HG02840 (cell line): ENCODE results near the gene IYD.

ENCODE experiments used
- ATAC-seq: cut with Tn5 transposase; IDR thresholded peaks from one replicate; pipeline ENCODE4 v1.9.1; 2021; ENCODE audit warnings: mild to moderate bottlenecking, moderate library complexity, moderate number of reproducible peaks; ENCODE audit not compliant: unreplicated experiment, low FRiP score

The IYD gene

DNA sequence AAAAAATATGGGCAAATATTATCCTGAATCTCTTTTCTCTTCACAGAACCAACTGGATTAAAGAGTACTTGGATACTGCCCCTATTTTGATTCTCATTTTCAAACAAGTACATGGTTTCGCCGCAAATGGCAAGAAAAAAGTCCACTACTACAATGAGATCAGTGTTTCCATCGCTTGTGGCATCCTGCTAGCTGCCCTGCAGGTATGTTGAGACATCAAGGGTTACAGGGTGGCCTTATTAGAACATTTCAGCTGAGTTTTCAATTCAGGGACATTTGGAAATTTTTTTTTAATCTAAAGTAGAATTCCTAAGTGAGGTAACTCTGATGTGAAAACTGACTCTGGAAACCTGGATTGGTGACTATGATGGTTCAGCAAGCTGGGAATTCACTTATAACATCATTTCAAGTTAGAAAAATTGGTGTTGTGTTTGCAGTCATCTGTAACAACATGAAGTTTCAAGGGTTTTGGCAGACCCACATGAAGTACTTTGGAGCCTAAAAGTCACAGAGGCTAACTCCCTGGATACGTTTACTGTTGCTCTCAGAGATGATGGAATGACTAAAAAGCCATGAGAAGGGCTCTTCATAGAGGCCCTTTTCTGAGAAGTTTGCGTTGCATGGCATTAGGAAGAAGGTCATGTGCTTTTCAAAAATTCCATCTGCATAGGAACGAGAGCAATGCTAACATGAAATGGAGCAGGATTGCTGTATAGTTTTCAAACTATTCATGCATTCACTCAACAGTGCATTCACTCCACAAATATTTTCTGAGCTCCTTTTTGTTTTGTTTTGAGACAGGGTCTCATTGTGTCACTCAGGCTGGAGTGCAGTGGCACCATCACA lies 25.5 kb downstream of the IYD start:
- no peak for ATAC-seq

DNA sequence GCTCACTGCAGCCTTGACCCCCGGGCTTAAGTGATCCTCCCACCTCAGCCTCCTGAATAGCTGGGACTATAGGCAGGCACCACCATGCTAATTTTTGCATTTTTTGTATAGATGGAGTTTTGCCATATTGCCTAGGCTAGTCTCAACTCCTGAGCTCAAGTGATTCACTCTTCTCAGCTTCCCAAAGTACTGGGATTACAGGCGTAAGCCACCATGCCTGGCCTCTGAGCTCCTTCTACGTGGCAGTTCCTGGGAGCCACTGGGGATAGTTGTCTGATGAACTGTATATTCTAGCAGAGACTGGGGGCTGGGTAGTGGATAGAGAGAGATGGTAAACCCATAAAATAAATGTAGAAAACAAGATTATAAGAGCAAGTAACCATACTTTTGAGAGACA lies 26.1 kb downstream of the IYD start:
- ATAC-seq: no peak

DNA sequence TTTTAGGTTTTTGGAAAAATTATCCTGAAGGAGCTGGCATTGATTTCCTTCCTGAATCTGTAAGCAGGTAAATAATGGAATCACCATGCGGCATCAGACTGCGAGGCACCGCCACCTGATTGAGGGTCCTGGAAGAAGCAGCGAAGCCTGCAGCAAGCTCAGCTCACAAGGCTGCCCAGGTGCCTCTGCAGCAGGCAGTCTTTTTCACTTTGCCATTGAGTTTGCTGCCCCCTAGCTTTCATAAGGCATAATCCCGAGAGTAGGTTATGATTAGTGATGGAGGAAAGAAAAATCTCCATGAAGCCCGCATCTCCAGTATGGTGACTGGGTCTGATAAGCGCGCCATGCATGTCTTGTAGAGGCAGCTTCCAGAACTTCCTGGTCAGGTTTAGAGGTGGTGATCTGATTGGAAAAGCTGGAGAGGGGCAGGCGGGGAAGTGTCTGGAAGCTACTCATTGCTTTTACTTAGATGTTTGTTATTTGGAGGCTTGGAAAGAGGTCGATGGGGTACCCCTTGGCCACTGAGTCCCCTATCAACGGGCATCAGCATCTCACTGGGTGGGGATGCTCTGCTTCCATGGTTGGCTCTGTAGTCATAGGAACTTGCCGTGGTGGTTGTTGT lies 26.7 kb downstream of the IYD start:
- no peak for ATAC-seq

DNA sequence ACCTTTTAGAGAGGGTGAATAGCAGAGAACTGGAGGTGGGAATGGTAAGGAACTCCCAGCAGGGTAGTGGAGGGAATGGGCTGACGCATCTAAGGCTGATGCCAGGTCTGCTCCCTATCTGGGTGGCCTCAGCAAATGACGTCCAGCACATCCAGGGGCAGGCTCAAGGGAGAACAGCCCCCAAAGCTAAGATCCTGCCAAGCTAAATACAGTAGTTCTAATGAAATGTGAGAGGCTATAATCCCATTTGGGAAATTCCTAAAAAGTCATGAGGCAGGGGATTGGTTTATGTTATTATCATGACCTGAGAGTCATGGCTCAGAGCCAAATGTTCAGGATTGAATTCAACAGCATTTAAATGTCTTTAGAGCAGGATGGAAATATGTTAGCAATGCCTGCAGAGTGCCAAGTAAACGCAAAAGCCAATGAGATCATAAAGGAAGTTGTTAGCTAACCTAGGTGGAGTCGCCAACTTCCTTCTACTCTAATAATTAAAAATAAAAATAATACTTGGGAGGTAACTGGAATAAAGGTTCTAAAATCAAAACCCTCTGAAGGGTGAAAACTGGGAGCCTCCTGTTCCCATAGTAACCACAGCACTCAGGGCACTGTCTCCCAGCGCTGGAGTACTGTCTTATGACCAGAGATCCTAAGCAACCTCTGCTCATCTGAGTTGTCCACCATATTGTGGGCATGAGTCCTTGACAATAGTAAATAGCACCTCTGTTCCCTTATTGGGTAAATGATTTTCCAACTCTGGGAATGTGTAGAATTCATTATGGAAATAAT lies 34.8 kb downstream of the IYD start:
- no peak for ATAC-seq

DNA sequence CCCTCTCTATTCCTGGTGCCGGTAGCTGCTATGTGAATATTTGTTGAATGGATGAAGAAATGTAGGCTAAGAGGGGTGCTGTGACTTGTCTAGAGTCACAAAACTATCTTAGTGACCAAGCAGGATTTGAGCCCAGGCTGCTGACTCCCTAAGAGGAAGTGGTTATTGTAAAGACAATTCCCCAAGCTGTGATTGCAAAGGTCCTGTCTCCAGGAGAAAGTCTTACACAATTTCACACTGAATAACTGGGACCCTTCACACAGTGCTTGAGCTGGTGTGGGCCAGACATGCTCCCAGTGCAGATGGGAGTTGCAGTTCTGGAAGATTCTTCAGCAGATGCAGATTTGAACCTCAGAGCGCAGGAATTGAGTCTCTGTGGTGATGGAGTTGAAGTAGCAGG lies 38.1 kb downstream of the IYD start:
- no peak for ATAC-seq

DNA sequence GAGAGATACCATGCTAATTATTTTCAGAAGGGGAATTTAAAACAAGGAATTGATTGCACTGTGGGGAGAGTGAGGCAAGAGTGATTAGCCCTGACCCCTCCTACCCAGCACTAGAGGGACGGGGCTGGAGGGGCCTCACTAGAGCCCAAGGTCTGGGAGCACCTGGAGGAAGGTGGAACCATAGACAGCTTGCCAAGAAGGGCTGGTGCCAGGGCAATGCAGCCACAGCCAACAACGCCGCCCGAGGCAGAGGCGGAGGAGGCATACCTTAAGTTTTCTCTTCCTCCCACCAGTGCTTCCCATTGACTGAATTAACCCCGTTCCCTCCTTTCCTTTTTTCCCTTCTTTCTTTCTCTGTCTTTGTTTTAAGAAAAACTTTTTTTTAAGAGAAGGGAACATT lies 40.0 kb downstream of the IYD start:
- no peak for ATAC-seq

DNA sequence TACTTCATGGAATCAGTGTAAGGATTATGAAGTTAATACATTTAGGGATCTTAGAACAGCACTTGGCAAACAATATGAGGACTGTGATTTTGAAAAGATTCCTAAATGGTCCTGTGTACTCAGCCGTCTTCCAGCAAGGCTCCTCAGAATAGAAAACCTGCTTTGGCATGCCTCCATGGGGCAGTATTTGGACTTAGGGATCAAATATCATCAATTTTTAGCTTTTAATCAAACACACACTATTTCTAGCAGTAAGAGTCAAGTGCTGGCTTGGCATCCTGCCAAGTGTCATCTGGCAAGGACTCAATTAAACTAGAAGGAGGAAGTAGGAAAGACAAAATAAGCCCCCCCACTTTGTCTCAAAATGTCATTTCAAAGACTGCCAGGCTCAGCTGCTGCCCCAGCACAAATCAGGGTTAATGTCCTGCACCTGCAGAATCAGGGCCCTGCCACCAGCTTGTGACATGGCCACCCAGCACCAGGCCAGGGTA lies 40.8 kb downstream of the IYD start:
- ATAC-seq: no peak

DNA sequence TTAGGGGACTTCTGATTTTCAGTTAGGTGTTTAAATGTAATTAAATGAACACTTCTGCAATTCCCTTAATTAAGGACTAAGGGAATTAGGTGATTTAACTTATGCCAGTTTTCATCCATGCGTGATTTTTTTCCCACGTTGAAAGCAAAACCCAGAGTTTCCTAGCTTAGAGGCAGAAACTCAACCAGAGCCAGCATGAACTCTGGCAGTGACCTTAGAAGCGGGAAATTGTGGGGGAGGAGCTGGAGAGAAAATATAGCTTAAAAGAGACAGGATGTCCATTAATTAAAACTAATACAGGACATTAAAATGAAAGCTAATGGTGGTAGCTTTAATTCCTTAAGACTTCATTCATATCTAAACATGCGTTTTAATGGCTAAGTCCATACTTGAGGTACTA lies 41.6 kb downstream of the IYD start:
- no peak for ATAC-seq

DNA sequence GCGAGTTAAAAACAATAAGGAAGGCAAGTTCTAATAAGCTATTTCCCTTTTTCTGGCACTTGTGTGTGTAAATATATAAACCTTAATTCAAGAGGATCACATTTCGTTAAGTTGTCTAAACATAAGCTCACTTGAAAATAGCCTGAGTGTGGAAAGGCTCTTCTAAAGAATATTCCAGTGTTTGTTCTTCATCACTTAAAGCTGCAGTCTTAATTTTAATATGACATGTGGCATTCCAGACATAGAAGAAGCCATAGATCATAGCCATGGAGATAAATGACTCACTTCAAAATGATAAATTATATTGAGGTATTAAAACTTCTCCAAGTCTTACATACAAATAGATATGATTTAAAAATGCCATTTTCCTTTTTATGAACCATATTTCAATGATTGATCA lies 42.1 kb downstream of the IYD start:
- no peak for ATAC-seq

DNA sequence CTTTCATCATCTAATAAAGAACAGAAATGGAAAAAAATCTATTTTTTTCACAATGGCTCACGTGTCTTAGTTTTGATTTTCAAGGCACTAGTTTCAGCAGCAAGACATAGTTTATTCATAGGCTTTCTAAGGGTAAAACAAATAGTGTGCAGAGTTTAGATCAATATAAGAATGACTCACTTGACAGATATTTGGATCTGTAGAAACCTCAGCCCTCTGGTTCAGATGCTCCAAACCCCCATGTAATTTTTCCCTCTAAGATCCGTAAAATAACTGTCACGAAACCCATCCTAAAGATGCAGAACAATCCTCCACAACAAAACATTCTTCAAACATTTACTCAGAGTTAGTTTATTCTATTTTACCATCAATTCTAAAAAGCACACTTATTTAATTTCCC lies 43.4 kb downstream of the IYD start:
- no peak for ATAC-seq

DNA sequence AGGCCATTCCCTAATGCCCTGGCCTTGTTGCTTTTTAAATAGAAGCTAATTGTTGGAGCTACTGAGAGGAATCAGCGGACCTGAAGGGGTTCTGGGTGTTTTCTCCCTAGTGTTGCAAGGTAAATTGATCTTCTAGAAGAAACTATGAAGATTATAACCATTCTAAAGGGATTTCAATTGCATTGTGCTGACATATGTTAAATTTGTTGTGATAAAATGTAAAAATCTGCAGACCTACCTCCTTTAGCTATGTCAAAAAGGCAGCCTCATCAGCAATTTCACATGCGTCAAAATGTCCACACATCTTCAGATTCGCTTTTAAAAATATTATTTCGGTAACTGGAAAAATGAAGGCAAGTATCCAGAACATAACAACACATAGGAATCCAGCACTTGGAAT lies 44.4 kb downstream of the IYD start:
- ATAC-seq: no peak

DNA sequence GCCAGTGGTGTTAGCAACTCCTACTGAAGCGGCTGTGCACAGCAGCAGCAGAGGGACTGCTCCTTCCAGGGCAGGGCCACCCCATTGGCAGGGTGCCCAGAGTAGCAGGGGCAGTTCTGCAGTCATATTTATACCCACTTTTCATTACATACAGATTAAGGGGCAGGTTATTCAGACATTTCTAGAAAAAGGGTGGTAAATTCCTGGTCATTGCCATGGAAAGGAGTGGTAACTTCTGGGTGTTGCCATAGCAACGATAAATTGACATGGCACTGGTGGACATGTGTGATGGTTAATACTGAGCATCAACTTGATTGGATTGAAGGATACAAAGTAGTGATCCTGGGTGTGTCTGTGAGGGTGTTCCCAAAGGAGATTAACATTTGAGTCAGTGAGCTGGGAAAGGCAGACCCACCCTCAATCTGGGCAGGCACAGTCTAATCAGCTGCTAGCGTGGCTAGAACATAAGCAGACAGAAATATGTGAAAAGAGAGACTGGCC lies 45.0 kb downstream of the IYD start:
- ATAC-seq: no peak

DNA sequence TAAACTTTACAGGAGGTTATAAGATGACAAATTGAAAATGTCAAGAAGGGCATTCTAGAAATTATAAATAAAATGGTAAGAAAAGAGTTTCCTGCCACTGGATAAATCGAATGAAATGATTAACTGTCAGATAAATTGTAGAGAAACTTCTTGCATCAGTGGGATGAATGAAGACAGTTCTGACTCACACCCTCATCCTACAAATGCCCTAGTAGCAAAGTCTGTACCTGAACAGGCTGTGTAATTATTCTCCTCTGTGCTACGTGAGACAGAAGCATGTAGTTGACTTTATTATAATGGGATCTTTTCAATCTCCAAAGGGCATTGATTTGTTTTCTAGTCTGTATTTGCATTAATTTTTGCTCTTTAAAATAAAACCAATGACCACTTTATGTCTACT lies 47.3 kb downstream of the IYD start:
- ATAC-seq: no peak

DNA sequence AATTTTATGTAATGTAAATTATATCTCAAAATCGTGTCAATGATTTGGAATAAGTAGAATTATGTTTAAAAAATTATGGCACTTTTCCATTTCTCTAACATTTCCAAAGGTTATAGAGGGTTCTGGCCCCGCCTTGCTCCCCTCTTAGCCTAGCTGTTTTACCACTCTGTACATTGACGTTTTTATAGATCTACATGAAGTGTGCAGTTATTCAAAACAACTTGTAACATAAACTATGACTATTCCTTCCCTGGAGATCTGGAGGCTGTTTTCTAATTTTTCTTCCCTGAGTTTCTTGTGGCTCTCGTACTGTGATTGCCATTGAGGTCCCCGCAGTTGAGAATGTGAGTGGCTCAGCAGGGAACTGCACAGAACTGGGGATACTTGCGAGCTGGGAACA lies 48.4 kb downstream of the IYD start:
- ATAC-seq: no peak

DNA sequence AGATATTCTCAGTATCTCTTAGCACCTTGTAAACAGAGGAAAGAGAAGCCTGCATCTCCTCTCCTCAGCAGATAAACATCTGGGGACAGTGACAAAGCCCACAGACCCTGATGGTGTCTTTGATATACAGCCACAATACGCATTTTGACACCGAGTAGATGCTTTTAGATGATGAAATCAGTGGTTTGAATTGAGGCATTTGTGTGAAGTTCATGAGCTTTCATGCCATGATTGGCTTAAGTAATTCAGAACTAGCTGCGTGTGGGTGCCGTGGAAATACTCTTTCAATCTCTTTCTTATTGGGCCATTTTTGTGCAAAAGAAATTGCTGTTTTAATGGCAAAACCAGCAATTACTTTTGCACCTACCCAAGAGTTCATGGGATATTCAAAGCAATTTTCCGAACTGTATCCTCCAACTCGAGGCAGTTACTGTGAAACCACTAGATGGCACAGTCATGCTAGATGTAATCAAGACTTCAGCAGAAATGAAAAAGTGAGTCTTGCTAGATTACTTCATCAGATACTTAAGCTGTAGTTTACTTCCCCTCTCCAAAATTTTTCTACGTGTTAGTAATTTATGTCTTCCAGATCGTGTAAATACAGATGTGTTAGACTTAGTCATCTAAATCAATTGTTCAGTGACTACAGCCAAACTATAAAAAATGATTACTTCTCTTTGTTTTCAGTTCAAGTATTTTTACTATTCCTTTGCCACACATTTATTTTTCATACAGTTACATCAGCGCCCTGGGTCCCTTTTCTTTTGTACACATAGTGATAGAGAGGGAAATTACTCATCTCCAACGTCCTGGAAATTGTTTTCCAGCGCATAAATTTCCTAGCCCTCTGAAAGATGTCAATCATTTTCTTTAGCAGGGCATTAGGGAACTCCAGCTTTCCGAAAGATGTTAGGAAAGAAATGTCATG lies 49.4 kb downstream of the IYD start:
- ATAC-seq: no peak

DNA sequence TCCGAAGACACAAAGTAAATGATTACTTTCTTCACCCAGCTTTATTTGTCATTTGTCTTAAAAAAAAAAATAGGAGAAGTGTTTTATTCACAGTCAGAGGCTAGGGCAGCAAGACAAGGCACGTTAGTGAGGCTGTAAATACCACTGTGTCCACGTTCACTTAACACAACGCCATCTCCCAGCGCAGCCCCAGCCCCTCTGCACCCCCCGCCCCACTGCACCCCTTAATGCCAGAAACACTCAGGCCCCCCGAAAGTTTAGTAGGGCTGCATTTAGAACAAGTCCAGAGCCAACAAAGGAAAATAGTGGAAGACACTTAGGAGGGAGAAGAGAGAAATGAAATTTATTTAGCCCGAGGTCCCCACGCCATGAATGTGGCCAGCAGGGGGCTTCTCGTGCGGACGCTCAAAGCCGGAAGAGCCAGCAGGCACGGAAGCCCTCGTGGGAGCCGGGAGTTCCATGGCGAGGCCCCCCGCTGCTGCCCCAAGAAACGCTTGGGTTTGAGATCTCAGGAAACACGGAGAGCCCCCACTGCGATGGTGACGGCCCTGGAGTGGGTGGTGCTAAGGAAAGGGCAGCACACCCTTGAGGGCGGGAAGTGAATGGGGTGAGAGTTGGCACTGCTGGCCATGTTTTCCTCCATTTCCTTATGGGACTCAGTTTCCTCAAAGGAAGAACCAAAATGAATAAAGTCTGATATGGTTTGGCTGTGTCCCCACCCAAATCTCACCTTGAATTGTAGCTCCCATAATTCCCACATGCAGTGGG lies 50.2 kb downstream of the IYD start:
- ATAC-seq: no peak

DNA sequence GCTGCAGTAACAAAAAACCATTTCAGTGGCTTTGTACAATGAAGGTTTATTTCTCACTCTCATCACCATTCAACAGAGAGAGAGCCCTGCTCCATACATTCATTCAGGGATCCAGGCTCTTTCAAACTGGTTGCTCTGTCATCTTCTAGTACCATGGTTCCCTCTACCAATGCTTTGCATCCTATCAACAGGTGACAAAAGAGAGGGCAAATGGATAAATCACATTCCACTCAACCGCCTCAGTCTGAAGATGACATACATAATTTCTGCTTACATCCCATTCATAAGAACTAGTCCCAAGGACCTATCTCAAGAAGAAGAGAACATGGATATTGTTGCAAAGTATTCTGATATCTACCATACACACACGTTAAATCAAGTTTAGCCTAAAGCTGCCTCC lies 51.6 kb downstream of the IYD start:
- no peak for ATAC-seq

DNA sequence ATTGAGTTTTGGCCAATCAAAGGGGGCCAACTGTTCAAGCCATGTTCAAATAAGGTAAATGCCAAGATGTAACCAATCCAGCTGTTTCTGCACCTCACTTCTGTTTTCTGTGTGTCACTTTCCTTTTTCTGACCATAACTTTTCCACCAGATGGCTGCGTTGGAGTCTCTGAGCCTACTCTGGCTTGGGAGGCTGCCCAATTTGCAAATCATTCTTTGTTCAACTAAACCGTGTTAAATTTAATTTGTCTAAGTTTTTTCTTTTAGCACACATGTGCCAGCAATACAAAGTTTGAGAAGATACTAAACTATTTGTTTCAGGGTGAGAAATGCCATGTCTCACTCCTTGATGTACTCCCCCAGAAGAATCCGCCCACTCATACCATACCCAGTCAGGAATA lies 52.1 kb downstream of the IYD start:
- no peak for ATAC-seq

DNA sequence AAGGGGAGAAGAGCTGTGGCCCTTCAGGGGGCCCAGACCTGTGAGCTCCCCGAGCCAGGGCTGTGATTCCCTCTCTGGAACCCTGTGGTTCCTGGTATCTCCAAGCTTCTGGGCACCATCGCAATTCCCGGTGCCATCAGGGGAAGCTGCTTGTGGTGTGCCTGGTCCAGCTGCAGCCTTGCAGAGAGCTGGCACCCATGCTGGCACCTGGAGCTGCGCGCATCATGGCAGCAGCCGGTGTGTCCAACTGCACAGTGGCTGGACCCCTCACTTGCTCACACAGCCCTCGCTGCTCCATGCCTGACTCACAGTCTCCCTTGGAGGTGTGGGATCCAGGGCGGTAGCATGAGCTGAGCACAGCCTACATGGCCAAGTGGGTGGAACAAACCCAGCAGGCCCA lies 56.7 kb downstream of the IYD start:
- ATAC-seq: no peak
